HG03135 (cell line): ENCODE results near the gene ADM2.

Experiments
- ATAC-seq: cut with Tn5 transposase; IDR thresholded peaks from one replicate; pipeline ENCODE4 v1.9.1; 2021; ENCODE audit warnings: mild to moderate bottlenecking, moderate library complexity; ENCODE audit not compliant: unreplicated experiment

ADM2 gene

GRCh38 chr22:50445071-50445879, 36.1 kb upstream of the ADM2 start:
- ATAC-seq: no peak

- no peak for ATAC-seq
Observed at GRCh38 chr22:50445880-50446707, 35.2 kb upstream of the ADM2 start.

- no peak for ATAC-seq
Observed at GRCh38 chr22:50446708-50447575, 34.4 kb upstream of the ADM2 start.

- ATAC-seq: no peak
Observed at GRCh38 chr22:50447576-50448551, 33.5 kb upstream of the ADM2 start.

GRCh38 chr22:50452649-50453048, 28.7 kb upstream of the ADM2 start:
- ATAC-seq: no peak

- no peak for ATAC-seq
Observed at GRCh38 chr22:50454556-50455075, 26.7 kb upstream of the ADM2 start.

- ATAC-seq: no peak
Observed at GRCh38 chr22:50455201-50455600, 26.1 kb upstream of the ADM2 start.

GRCh38 chr22:50456026-50456425, 25.3 kb upstream of the ADM2 start:
- no peak for ATAC-seq

- no peak for ATAC-seq
Observed at GRCh38 chr22:50456466-50457234, 24.7 kb upstream of the ADM2 start.

- no peak for ATAC-seq
Observed at GRCh38 chr22:50459016-50459415, 22.3 kb upstream of the ADM2 start.

- no peak for ATAC-seq
Observed at GRCh38 chr22:50459496-50460140, 21.7 kb upstream of the ADM2 start.

GRCh38 chr22:50460938-50461337, 20.4 kb upstream of the ADM2 start:
- no peak for ATAC-seq

GRCh38 chr22:50461536-50461935, 19.8 kb upstream of the ADM2 start:
- no peak for ATAC-seq

GRCh38 chr22:50461979-50462540, 19.3 kb upstream of the ADM2 start:
- ATAC-seq: no peak

- ATAC-seq: no peak
Observed at GRCh38 chr22:50463188-50463900, 18.0 kb upstream of the ADM2 start.

GRCh38 chr22:50464451-50464850, 16.9 kb upstream of the ADM2 start:
- no peak for ATAC-seq

GRCh38 chr22:50465066-50465930, 16.0 kb upstream of the ADM2 start:
- no peak for ATAC-seq
